Gastrocnemius medialis (tissue), 4 donors: ENCODE data around the gene RFPL4A. TPM values are rescaled to one million over a fixed set of nuclear protein-coding genes. Genes with fewer than 3 reads are reported as not detected.

Source experiments
- ATAC-seq, 2 donors: fragments of 150-250 bp; one replicate each; pipeline ENCODE4 v1.9.1; 2016
- DNase-seq, 2 donors: peaks; one replicate each; pipeline ENCODE4 v3.0.0-alpha.2; 2019
- H3K27ac ChIP-seq, 4 donors: fragments of 200-600 bp; sonication (generic); 1 replicate in 1 of 4; 2 replicates in 3 of 4; pipeline ENCODE4 v1.5.1; 2016 to 2018; ENCODE audit warnings: mild to moderate bottlenecking in 2 of 4, moderate library complexity in 1 of 4
- H3K27me3 ChIP-seq, 3 donors: fragments of 200-600 bp; sonication (generic) in 2 of 3; 1 replicate in 1 of 3; 2 replicates in 2 of 3; pipeline versions ENCODE4 v1.5.1 to v1.6.0; 2016 to 2019; ENCODE audit warnings: mild to moderate bottlenecking in 1 of 3, moderate library complexity in 1 of 3
- H3K36me3 ChIP-seq, 2 donors: fragments of 200-600 bp; sonication (generic) in 1 of 2; one replicate each; pipeline ENCODE4 v1.5.1; 2017 to 2018
- H3K4me1 ChIP-seq, 2 donors: fragments of 200-600 bp; sonication (generic) in 1 of 2; one replicate each; pipeline ENCODE4 v1.5.1; 2016 to 2017; ENCODE audit warnings: mild to moderate bottlenecking in 2 of 2
- H3K4me3 ChIP-seq, 4 donors: fragments of 200-600 bp; sonication (generic) in 3 of 4; 1 replicate in 1 of 4; 2 replicates in 3 of 4; pipeline ENCODE4 v1.5.1; 2016 to 2019; ENCODE audit warnings: mild to moderate bottlenecking in 2 of 4
- H3K9me3 ChIP-seq, 3 donors: fragments of 200-600 bp; sonication (generic) in 2 of 3; 1 replicate in 1 of 3; 2 replicates in 2 of 3; pipeline ENCODE4 v1.5.1; 2016 to 2019
- POLR2A ChIP-seq, 2 donors: fragments of 450-650 bp; IDR thresholded peaks; one replicate each; pipeline ENCODE4 v1.6.1; 2017; ENCODE audit warnings: antibody characterized with exemption in 2 of 2, mild to moderate bottlenecking in 2 of 2, moderate library complexity in 2 of 2
- in situ Hi-C, 4 donors: fragments of 200-750 bp; cut with MboI; loops; one replicate each; pipeline versions ENCODE4 v1.15.0 to v1.8.0; 2017; ENCODE audit warnings: low sequenced_read_pairs in 4 of 4
- intact Hi-C: fragments of 100-400 bp; cut with DNase I; formaldehyde crosslinking; loops from one replicate; pipeline ENCODE4 v1.15.1; 2023; ENCODE audit warnings: low total_unique reads
- total RNA-seq, 4 donors: library from RNA; depleted of rRNA; stranded (reverse); fragments of >200 nt; gene quantifications; one replicate each; pipeline versions ENCODE4 v1.1.0 to v1.2.3, GENCODE V29; 2016
- TF ChIP-seq, protein P1 (sequence below), 5 experiments: fragments of 450-650 bp in 3 of 5; fragments of 200-600 bp in 2 of 5; sonication (generic) in 2 of 5; IDR thresholded peaks in 4 of 5; conservative IDR thresholded peaks in 1 of 5; 1 replicate in 4 of 5; 2 replicates in 1 of 5; pipeline ENCODE4 v1.5.1; 2016 to 2019; ENCODE audit warnings: antibody characterized with exemption in 5 of 5, mild to moderate bottlenecking in 3 of 5, moderate library complexity in 3 of 5

Gene RFPL4A
- total RNA-seq, 4 donors from 2014 or later = not detected

DNA sequence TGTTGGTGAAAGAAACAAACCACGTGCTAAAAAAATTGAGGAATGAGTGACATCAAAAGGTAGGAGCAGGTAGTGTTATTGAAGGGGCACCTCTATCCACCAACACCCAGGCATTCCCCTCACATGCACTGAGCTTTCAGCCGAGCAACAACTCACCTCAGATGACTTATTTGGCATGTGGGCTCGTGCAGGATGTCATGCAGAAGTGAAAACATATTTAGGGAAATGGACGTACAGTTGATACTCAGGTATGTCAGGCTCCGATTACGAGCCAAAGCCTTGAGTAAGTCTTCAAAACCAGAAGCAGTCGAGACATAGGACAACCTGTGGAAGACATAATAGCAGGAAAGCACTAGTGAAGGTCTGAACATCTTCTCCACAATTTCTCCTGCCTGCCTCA lies 42.5 kb downstream of the RFPL4A start:
- no peaks in the 10 kb centered on the region for H3K36me3 ChIP-seq
- H3K27me3 ChIP-seq = no peaks in the 10 kb centered on the region
- TF ChIP-seq, protein P1, sequence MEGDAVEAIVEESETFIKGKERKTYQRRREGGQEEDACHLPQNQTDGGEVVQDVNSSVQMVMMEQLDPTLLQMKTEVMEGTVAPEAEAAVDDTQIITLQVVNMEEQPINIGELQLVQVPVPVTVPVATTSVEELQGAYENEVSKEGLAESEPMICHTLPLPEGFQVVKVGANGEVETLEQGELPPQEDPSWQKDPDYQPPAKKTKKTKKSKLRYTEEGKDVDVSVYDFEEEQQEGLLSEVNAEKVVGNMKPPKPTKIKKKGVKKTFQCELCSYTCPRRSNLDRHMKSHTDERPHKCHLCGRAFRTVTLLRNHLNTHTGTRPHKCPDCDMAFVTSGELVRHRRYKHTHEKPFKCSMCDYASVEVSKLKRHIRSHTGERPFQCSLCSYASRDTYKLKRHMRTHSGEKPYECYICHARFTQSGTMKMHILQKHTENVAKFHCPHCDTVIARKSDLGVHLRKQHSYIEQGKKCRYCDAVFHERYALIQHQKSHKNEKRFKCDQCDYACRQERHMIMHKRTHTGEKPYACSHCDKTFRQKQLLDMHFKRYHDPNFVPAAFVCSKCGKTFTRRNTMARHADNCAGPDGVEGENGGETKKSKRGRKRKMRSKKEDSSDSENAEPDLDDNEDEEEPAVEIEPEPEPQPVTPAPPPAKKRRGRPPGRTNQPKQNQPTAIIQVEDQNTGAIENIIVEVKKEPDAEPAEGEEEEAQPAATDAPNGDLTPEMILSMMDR (IDR thresholded peaks at IDR 0.05 in 4 of 5, conservative IDR thresholded peaks at IDR 0.05 in 1 of 5) = no peak
- ATAC-seq (no peak), DNase-seq (no peak)
- no peaks in the 10 kb centered on the region for H3K9me3 ChIP-seq
- in situ Hi-C loops (no loop called here), intact Hi-C loops (no loop called here)
- H3K4me3 ChIP-seq = no peak overlapping the region
- no peaks in the 10 kb centered on the region for H3K4me1 ChIP-seq
- H3K27ac ChIP-seq = no peak overlapping the region

GRCh38 chr19:55802281-55802680 lies 43.4 kb downstream of the RFPL4A start:
- intact Hi-C loops = no loop called here
- H3K9me3 ChIP-seq = no peaks in the 10 kb centered on the region
- ATAC-seq = no peak
- DNase-seq = no peak
- no peak overlapping the region for H3K27ac ChIP-seq
- H3K4me3 ChIP-seq = no peak overlapping the region
- H3K27me3 ChIP-seq = no peaks in the 10 kb centered on the region
- no peaks in the 10 kb centered on the region for H3K36me3 ChIP-seq
- in situ Hi-C loops = no loop called here
- TF ChIP-seq, protein P1 (IDR thresholded peaks at IDR 0.05 in 4 of 5, conservative IDR thresholded peaks at IDR 0.05 in 1 of 5) = no peak
- TF ChIP-seq POLR2A (IDR thresholded peaks at IDR 0.05) = no peak
- no peaks in the 10 kb centered on the region for H3K4me1 ChIP-seq

DNA sequence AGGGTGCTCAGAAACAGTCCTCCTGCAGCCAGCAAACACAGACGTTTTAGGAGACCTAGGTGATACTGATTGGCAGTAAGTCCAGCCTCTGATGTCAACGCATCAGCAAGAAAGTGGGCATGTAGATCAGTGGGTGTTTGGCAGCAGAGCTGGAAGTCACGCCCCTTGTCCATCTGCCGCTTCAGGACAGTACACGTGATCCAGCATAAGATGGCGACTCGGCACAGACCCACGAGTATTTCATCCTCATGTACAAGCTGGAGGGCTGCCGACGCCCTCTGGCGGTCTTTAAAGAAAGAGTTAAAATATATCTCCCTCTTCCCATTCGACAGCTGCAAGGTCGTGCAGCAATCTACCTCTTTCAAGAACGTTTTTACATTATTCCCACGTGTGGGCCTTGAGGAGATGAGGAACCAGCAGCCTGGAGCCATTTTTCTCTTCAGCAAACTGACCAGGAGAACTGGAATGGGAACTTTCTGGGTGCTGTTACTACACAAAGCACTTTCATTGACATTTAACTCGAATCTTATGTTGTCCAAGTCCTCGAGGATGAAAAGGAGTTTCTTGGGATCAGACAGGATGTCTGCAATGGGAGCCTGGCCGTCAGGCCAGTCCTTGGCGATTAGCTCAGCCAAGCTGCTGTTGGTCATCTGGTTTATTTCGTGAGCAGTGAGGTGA lies 50.6 kb downstream of the RFPL4A start:
- Histone ChIP-seq H3K27me3 (no peaks in the 10 kb centered on the region), H3K4me1 (no peaks in the 10 kb centered on the region), H3K36me3 (no peaks in the 10 kb centered on the region), H3K9me3 (no peaks in the 10 kb centered on the region), H3K4me3 (no peak overlapping the region), H3K27ac (no peak overlapping the region)
- ATAC-seq (no peak), DNase-seq (peak in 1 of 2 donors; percentile 14)
- TF ChIP-seq POLR2A (IDR thresholded peaks at IDR 0.05) = no peak
- in situ Hi-C loops (no loop called here), intact Hi-C loops (no loop called here)

GRCh38 chr19:55811340-55811739 lies 52.4 kb downstream of the RFPL4A start:
- Histone ChIP-seq H3K27me3 (no peaks in the 10 kb centered on the region), H3K27ac (no peak overlapping the region), H3K9me3 (no peaks in the 10 kb centered on the region), H3K4me1 (no peaks in the 10 kb centered on the region), H3K36me3 (no peaks in the 10 kb centered on the region), H3K4me3 (no peak overlapping the region)
- no peak for TF ChIP-seq POLR2A (IDR thresholded peaks at IDR 0.05)
- TF ChIP-seq, protein P1 (IDR thresholded peaks at IDR 0.05 in 4 of 5, conservative IDR thresholded peaks at IDR 0.05 in 1 of 5) = no peak
- intact Hi-C loops (no loop called here), in situ Hi-C loops (no loop called here)
- ATAC-seq = no peak
- no peak for DNase-seq

DNA sequence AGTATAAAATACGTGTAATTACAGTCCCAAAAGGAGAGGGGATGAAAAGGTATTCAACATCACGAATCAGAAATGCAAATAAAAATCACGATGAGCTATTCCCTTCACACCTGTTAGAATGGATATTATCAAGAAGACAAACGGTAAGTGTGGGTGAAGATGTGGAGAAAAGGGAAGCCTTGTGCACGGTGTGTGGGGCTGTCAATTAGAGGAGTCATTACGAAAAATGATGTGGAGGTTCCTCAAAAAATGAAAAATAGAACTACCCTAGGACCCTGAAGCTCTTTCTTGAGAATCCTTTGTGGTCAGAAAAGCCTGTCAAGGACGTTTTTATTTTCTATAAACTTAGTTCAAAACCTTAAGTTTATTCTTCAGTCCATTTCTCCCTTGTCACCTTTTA lies 53.6 kb downstream of the RFPL4A start:
- no peak for TF ChIP-seq POLR2A (IDR thresholded peaks at IDR 0.05)
- TF ChIP-seq, protein P1 (IDR thresholded peaks at IDR 0.05 in 4 of 5, conservative IDR thresholded peaks at IDR 0.05 in 1 of 5) = no peak
- DNase-seq = no peak
- no peaks in the 10 kb centered on the region for H3K4me1 ChIP-seq
- no peak overlapping the region for H3K4me3 ChIP-seq
- H3K27ac ChIP-seq = no peak overlapping the region
- no peak for ATAC-seq
- H3K9me3 ChIP-seq = no peaks in the 10 kb centered on the region
- no peaks in the 10 kb centered on the region for H3K27me3 ChIP-seq
- in situ Hi-C loops (no loop called here), intact Hi-C loops (no loop called here)
- no peaks in the 10 kb centered on the region for H3K36me3 ChIP-seq

Other genes starting within 250 kb of the RFPL4A start
- gene SBK2, start 222.0 kb upstream of the RFPL4A start, total RNA-seq = 1 to 10 TPM in 3 of 4 donors, not detected in 1; 1.5 to 3.0 (median 1.6) TPM
- gene SBK3, start 213.6 kb upstream of the RFPL4A start, total RNA-seq = 10 to 100 TPM in 1 of 4 donors, 1 to 10 TPM in 3; 3.1 to 24.1 (median 6.8) TPM
- 10 to 100 TPM; 15.0 to 19.3 (median 16.8) TPM for gene ZNF579, start 178.2 kb upstream of the RFPL4A start, total RNA-seq
- gene FIZ1, start 159.6 kb upstream of the RFPL4A start, total RNA-seq = 10 to 100 TPM in 1 of 4 donors, 1 to 10 TPM in 3; 6.8 to 11.2 (median 7.4) TPM
- 10 to 100 TPM; 35.6 to 61.7 (median 47.0) TPM for gene ZNF524, start 158.8 kb upstream of the RFPL4A start, total RNA-seq
- 10 to 100 TPM; 10.3 to 23.4 (median 15.2) TPM for gene ZNF865, start 153.4 kb upstream of the RFPL4A start, total RNA-seq
- 1 to 10 TPM; 6.0 to 10.0 (median 8.2) TPM for gene ZNF784, start 134.5 kb upstream of the RFPL4A start, total RNA-seq
- 10 to 100 TPM in 1 of 4 donors, 1 to 10 TPM in 3; 1.5 to 12.3 (median 7.2) TPM for gene ZNF580, start 118.1 kb upstream of the RFPL4A start, total RNA-seq
- gene ZNF581, start 115.4 kb upstream of the RFPL4A start, total RNA-seq = 10 to 100 TPM in 3 of 4 donors, 1 to 10 TPM in 1; 9.9 to 17.3 (median 13.7) TPM
- 10 to 100 TPM in 2 of 4 donors, 1 to 10 TPM in 2; 6.3 to 21.2 (median 12.6) TPM for gene CCDC106, start 110.9 kb upstream of the RFPL4A start, total RNA-seq
- gene U2AF2, start 104.1 kb upstream of the RFPL4A start, total RNA-seq = 10 to 100 TPM; 38.1 to 60.2 (median 50.1) TPM
- 100 to 1,000 TPM in 3 of 4 donors, 10 to 100 TPM in 1; 58.7 to 214 (median 190) TPM for gene EPN1, start 83.9 kb upstream of the RFPL4A start, total RNA-seq
- not detected for gene NLRP9, start 20.7 kb upstream of the RFPL4A start, total RNA-seq
- not detected for gene RFPL4AL1, start 10.0 kb downstream of the RFPL4A start, total RNA-seq
- gene NLRP11, start 72.9 kb downstream of the RFPL4A start, total RNA-seq = not detected
- gene NLRP4, start 77.4 kb downstream of the RFPL4A start, total RNA-seq = not detected
- gene NLRP13, start 173.2 kb downstream of the RFPL4A start, total RNA-seq = not detected
- gene NLRP8, start 188.7 kb downstream of the RFPL4A start, total RNA-seq = not detected
- gene NLRP5, start 227.7 kb downstream of the RFPL4A start, total RNA-seq = not detected